Urinary bladder (tissue), 4 donors: ENCODE results near the gene SCN8A. TPM values are rescaled to one million over a fixed set of nuclear protein-coding genes. Genes with fewer than 3 reads are reported as not detected.

Experiments used
- DNase-seq: peaks from one replicate; pipeline ENCODE4 v3.0.0-alpha.2; 2015; ENCODE audit errors: extremely low spot score
- H3K27ac ChIP-seq: one replicate; pipeline ENCODE4 v1.5.1; 2013; ENCODE audit warnings: low read depth, mild to moderate bottlenecking, moderate library complexity
- H3K36me3 ChIP-seq: one replicate; pipeline ENCODE4 v1.6.1; 2013; ENCODE audit warnings: mild to moderate bottlenecking, moderate library complexity; ENCODE audit not compliant: insufficient read depth
- H3K4me1 ChIP-seq: one replicate; pipeline ENCODE4 v1.6.1; 2013; ENCODE audit warnings: mild to moderate bottlenecking, moderate library complexity; ENCODE audit not compliant: insufficient read depth
- H3K4me3 ChIP-seq: one replicate; pipeline ENCODE4 v1.5.1; 2013; ENCODE audit warnings: low read depth, low read length
- WGBS: extraction: QIAGEN DNeasy Blood & Tissue Kit; methylation state at CpG from one replicate; pipeline ENCODE4 v1.1.7; 2013; 5-methylcytosine and 5-hydroxymethylcytosine counted together
- polyA plus RNA-seq: library from polyadenylated mRNA; stranded (reverse); fragments of 200-250 nt; gene quantifications from one replicate; pipeline ENCODE4 v1.2.3, GENCODE V29; 2013
- total RNA-seq: library from RNA; depleted of rRNA; stranded (reverse); fragments of >200 nt; gene quantifications from one replicate; pipeline ENCODE4 v1.2.3, GENCODE V29; 2014
- donor health status: healthy with polysubstance abuse.
- donor health status: healthy.

Gene SCN8A
- total and polyA plus RNA-seq, 2 donors: 0.23 to 2.6 TPM

DNA sequence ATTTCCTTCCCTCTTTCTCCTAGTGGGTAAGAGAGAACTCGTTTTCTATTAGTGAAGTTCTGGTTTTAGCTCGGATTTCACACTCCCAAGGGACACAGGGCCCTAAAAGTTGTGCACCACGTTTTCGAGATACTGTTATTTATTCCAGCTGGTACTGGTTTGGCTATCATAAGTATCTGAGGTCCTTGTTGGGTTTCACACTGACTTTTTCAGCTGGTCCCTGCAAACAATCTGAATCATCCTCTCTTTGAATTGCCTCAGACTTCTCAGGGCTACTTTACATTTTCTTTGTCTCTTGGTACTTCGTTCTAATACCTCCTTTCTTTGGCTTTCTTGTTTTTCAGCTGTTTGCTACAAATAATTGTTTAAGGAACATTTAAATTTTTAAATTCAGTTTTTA lies 75.7 kb downstream of the SCN8A start:
- Histone ChIP-seq H3K36me3 (no peaks in the 10 kb centered on the region), H3K27ac (no peak overlapping the region), H3K4me1 (no peaks in the 10 kb centered on the region), H3K4me3 (no peak overlapping the region)
- DNase-seq: no peak
- 57% methylated on average over 5 of the region's 5 CpGs for WGBS

DNA sequence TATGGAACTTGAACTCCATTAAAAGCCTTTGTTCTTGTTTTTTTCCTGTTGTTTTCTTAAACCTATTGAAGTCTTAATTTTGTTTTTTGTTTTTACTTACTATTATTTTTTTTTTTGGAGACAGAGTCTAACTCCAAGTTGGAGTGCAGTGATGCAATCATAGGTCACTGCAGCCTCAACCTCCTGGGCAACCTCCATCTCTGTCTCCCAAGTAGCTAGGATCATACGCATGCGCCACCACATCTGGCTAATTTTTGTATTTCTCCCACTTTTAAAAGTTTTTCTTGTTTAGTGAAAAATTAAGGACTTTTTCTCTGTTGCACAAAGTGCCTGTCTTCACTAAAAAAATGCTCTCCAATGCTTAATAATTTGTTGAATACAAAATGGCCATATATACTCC lies 76.2 kb downstream of the SCN8A start:
- H3K36me3 ChIP-seq: no peaks in the 10 kb centered on the region
- H3K27ac ChIP-seq: no peak overlapping the region
- no peak for DNase-seq
- whole genome bisulfite sequencing: over 99% methylated on average over 2 of the region's 2 CpGs
- H3K4me3 ChIP-seq: no peak overlapping the region
- no peaks in the 10 kb centered on the region for H3K4me1 ChIP-seq

DNA sequence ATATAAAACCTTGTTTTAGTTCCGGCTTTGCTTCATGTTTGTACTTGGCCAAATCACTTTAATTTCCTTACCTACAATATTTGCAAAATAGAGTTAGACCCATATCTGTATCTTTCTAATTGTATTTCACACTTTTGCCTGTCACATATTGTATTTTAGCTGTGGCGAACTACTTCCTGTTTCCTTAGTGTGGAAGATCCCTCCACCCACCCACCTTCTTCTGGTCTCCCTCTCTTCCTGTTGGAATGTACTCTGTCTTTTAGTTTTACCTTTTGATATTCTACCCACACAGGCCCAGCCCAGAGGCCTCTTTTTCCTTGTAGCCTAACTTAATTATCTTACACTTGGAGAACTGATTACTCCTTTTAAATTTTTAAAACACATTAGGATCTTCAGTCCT lies 78.2 kb downstream of the SCN8A start:
- DNase-seq: no peak
- 86% methylated on average over 2 of the region's 2 CpGs for WGBS
- Histone ChIP-seq H3K4me1 (no peaks in the 10 kb centered on the region), H3K27ac (no peak overlapping the region), H3K36me3 (no peaks in the 10 kb centered on the region), H3K4me3 (no peak overlapping the region)

DNA sequence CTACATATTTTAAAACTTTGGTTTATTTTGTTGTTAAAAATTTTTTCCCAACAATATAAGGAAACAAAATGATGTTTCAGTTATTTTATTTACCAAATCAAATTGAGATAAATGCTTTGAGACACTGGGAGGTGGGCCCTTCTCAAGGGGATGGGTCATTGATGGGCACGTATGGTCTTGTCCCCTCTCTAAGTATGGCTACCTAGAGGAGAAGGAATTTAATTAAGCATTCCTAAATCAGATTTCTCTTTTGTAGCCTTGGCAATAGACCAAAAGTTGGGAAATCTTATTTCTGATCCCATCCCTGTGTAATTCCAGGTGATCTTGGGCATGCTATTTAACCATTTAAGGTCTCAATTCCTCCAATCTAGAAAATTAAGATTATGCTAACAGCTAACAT lies 79.0 kb downstream of the SCN8A start:
- Histone ChIP-seq H3K4me1 (no peaks in the 10 kb centered on the region), H3K36me3 (no peaks in the 10 kb centered on the region), H3K27ac (no peak overlapping the region), H3K4me3 (no peak overlapping the region)
- WGBS: 93% methylated on average over 1 of the region's 1 CpG
- DNase-seq: no peak

DNA sequence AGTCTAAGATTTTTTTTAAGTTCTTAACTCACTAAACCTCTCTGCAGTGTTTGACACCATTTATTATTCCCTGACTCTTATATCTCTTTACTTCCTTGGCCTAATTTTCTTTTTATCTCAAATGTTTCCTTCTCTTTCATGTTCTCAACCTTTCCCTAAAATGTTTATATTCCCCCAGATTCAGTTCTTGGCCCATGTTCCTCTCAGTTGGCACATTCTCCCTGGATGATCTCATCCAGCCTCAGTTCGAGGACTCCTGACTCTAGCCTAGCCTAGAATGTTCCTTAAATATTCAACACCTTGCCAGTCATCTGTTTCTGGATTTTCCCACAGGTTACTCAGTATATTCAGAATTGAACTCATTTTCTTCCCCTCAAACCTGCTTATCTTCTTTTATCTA lies 81.3 kb downstream of the SCN8A start:
- DNase-seq: no peak
- Histone ChIP-seq H3K4me1 (no peaks in the 10 kb centered on the region), H3K36me3 (no peaks in the 10 kb centered on the region), H3K27ac (no peak overlapping the region), H3K4me3 (no peak overlapping the region)
- WGBS: 17% methylated on average over 1 of the region's 1 CpG

DNA sequence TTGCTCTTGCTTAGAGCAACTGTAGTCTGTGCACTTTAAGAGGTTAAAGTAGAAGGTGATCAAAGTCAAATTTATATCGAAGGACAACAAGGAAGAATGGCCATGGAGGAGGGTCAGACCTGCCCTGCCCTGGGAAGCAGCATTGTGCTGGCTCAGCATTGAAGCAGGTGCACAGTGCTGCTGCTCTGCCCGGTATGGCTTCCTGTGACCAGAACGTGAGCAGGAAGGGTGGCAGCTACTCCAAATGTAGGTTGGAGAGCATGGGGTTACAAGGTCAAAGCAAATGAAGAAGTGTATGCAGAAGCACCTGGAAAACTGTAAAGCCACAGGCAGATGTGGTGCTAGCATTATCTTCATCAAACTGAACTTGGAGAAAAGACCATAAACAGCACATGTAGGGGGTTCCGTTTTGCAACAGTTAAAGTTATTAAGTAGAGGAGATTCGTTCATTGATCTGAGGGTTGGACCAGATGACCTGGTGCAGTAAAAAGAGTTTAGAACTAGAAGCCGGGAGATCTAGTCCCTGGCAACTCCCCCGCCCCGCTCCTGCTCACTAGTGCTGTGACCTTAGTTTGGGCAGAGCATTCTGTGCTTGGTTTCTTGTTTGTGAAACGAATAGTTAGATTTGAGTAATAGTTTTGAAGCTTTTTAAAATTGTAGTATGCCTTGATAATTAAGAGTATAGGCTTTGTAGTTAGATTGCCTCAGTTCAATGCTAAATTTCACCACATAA lies 84.2 kb downstream of the SCN8A start:
- Histone ChIP-seq H3K4me3 (no peak overlapping the region), H3K36me3 (no peaks in the 10 kb centered on the region), H3K27ac (no peak overlapping the region), H3K4me1 (no peaks in the 10 kb centered on the region)
- 67% methylated on average over 9 of the region's 9 CpGs for WGBS
- DNase-seq: no peak

DNA sequence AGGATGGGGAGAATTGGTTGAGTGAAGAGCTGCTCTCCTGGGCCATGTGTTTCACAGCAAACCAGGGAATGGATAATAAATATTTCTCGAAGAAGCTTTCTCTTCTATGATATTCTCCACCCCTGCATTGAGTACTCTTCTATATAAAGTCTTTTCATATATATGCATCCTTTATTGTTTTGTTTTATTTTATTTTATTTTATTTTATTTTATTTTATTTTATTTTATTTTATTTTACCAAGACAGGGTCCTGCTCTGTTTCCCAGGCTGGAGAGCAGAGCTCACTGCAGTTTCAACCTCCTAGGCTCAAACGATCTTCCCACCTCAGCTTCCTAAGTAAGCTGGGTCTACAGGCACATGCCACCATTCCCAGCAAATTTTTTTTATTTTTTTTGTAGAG lies 85.8 kb downstream of the SCN8A start:
- 89% methylated on average over 2 of the region's 2 CpGs for WGBS
- H3K36me3 ChIP-seq: no peaks in the 10 kb centered on the region
- no peak for DNase-seq
- no peak overlapping the region for H3K4me3 ChIP-seq
- no peak overlapping the region for H3K27ac ChIP-seq
- no peaks in the 10 kb centered on the region for H3K4me1 ChIP-seq

DNA sequence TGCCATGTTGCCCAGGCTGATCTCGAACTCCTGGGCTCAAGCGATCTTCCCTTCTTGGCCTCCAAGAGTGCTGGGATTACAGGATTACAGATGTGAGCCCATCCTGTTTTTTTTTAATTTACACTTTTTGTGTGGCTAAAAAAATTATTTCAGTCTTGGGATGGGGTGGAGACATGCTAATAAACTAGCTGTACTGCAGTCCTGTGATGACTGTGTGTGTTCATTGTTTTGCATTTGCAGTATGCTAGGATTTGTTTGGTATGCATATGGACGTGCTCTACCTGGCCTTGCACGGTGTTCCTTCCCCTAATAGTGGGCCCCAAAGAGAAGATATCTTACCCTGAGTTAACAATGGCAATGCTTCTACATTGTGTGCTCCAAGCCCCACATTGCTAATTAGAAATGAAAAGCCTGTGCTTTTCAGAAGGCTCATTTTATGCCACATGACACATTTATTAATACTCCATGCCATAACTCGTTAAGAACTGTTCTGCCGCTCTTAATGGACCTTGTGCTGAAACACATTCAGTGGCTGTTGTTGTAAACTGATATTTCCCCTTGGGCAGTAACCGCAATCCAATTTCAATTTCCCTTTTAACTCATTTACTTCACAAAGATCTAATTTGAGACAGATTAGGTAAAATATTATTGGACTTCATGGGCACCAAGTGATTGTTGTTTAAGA lies 86.4 kb downstream of the SCN8A start:
- WGBS: 78% methylated on average over 7 of the region's 7 CpGs
- no peak overlapping the region for H3K4me3 ChIP-seq
- no peak for DNase-seq
- H3K4me1 ChIP-seq: no peaks in the 10 kb centered on the region
- H3K27ac ChIP-seq: no peak overlapping the region
- H3K36me3 ChIP-seq: no peaks in the 10 kb centered on the region

DNA sequence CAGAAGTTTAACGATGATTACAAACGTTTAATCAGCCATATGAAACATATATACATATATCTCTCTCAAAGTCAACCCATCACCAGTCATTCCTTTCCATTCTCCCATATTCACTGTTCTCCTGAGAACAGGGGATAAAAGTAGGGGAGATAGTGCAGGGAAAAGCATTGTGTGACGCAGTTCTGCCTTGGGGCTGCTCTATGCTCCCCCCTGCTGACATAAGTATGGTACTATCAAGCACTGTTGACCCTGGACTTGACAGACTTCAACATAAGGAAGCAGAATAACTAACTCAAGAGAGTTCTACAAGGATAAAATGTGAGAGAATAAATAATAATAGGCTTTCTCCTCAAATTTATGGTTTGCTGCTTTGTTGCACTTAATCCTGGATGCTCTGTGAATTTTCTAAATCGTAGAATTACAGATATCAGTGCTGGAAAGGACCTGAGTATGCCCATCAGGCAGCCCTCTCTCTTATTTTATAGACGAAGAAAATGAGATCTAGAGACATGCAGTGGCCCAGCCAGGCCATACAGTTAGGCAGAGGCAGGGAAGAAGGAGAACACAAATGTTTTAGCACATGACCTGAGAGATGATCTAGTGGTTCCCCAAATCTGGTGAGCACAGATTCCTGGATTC lies 87.2 kb downstream of the SCN8A start:
- Histone ChIP-seq H3K36me3 (no peaks in the 10 kb centered on the region), H3K4me1 (no peaks in the 10 kb centered on the region), H3K27ac (no peak overlapping the region), H3K4me3 (no peak overlapping the region)
- 57% methylated on average over 5 of the region's 5 CpGs for WGBS
- DNase-seq: no peak

DNA sequence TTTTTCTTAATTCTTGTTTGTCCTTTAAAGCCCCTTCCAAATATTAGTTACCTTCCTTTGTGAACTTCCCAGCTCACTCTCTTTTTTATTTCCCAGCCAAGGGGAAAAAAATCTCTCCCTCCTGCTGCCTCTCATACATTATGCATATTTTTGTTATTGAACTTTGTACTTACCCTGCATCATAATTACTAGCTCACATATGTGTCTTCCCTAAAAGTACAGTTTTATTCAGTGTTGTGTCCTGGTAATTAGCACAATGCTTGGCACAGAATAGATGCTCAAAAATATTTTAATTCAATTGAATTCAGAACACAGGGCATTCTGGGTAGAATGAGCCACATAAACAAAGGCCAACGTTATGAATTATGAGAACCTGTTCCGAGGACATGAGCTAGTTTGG lies 91.9 kb downstream of the SCN8A start:
- Histone ChIP-seq H3K27ac (no peak overlapping the region), H3K36me3 (no peaks in the 10 kb centered on the region), H3K4me1 (no peaks in the 10 kb centered on the region), H3K4me3 (no peak overlapping the region)
- no peak for DNase-seq
- 68% methylated on average over 2 of the region's 2 CpGs for WGBS

DNA sequence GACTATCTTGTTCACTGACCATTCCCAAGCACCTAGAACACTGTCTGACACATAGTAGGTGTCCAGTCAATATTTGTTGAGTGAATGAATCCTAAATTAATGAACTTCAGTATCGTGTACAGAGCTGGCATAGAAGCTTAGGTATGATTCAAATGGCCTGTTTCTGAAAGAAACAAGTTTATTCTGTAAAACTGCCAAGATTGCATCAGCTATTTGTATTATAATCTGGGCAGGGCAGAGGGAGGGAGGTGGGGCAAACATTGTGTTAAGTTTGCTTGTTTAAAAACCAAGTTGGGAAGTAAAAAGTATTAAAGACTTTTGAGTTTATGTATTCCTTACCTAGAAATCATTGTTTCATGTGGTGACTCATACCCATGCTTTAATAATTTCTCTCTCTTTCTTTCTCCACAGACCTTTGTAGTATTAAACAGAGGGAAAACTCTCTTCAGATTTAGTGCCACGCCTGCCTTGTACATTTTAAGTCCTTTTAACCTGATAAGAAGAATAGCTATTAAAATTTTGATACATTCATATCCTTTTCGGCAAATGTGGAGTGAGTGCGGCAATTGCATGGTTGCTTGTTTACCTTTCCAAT lies 92.8 kb downstream of the SCN8A start:
- WGBS: 58% methylated on average over 4 of the region's 4 CpGs
- no peaks in the 10 kb centered on the region for H3K4me1 ChIP-seq
- no peak overlapping the region for H3K27ac ChIP-seq
- DNase-seq: no peak
- no peaks in the 10 kb centered on the region for H3K36me3 ChIP-seq
- H3K4me3 ChIP-seq: no peak overlapping the region

DNA sequence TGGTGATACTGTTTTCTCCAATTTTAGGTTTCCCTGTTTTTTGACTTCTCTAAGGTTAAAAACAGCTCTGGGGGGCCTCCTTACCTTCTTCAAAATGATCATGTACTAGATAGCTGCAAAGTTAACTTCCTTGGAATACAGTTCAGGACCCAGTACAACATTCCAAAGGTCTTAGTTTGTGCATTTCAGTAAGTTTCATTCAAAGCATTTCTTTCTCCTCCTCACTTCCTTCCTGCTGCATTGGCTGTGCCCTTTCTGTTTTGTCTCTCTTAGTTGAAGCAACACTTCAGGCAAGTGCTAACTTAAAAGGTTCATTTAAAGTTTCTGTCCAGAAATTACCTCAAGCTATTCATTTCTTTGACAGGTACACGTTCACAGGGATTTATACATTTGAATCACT lies 95.7 kb downstream of the SCN8A start:
- H3K36me3 ChIP-seq: no peaks in the 10 kb centered on the region
- 69% methylated on average over 1 of the region's 1 CpG for WGBS
- H3K4me3 ChIP-seq: no peak overlapping the region
- H3K4me1 ChIP-seq: no peaks in the 10 kb centered on the region
- H3K27ac ChIP-seq: no peak overlapping the region
- DNase-seq: no peak

DNA sequence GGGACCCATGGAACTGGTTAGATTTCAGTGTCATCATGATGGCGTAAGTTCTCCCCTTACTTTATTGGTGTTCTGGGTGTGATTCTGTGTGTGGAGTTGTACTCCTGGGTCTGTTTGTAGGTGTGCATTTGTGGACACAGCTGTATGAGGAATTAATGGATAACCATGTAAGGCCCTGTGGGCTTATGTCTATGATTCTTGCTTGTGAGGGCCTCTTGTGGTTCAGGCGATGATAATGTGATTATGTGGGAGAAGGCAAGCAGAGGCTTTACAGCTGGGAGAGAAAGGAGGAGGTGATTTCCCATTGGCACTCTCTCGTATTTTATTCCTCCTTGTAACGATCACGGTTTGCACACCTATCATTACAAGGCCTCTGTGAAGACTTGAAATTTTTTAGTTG lies 96.1 kb downstream of the SCN8A start:
- no peak for DNase-seq
- Histone ChIP-seq H3K4me3 (no peak overlapping the region), H3K4me1 (no peaks in the 10 kb centered on the region), H3K27ac (no peak overlapping the region), H3K36me3 (no peaks in the 10 kb centered on the region)
- WGBS: 92% methylated on average over 5 of the region's 5 CpGs

DNA sequence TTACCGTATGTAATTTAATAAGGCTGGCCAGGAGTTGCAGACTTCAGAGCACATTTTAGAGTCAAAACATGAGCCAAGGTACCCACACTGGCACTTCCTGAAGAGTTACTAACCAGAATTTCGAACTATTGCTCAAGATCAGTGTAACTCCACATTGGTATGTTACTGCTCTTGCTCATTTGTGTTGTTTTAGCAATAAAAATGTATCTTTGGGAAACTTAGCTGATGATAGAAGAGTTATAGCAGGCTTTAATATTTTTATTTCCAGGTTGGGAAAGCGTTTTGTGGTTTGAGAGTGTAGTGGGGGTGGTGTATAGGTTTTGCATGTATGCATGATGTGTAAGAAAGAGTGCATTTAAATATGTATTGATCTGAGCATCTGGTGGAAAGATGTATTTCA lies 96.6 kb downstream of the SCN8A start:
- Histone ChIP-seq H3K36me3 (no peaks in the 10 kb centered on the region), H3K4me1 (no peaks in the 10 kb centered on the region), H3K27ac (no peak overlapping the region), H3K4me3 (no peak overlapping the region)
- DNase-seq: no peak
- 83% methylated on average over 3 of the region's 3 CpGs for WGBS
